Measurements from ENCODE around the gene AMACR. TPM values are rescaled to one million over a fixed set of nuclear protein-coding genes. Genes with fewer than 3 reads are reported as not detected.

AMACR gene
- total RNA-seq, 2 donors from 2014 or later, result 7.3 to 8.4 TPM

- H3K36me3 ChIP-seq, result no peaks in the 10 kb centered on the region
- H3K4me1 ChIP-seq (ENCODE audit: control insufficient read depth in 1 of 2, low read depth in 2 of 2), result peaks cover 0 to 5% of the 10 kb centered on the region in 2 donors
- TF ChIP-seq CTCF (IDR thresholded peaks at IDR 0.05), result no peak
- no peaks in the 10 kb centered on the region for H3K9me3 ChIP-seq
- H3K27ac ChIP-seq, result peak overlapping the region; percentile 19 to 67
- H3K27me3 ChIP-seq (replicated peaks; ENCODE audit: insufficient read depth), result no peaks in the 10 kb centered on the region
- no peak overlapping the region for H3K4me3 ChIP-seq
- ATAC-seq (ENCODE audit: insufficient number of reproducible peaks, low FRiP score, low read depth) (no peak), DNase-seq (ENCODE audit: low spot score) (no peak)
Observed at GRCh38 chr5:34053571-34054399, 45.9 kb upstream of the AMACR start.

GRCh38 chr5:34053133-34053532 is 45.3 kb upstream of the AMACR start:
- peak overlapping the region; percentile 19 to 67 for H3K27ac ChIP-seq
- H3K9me3 ChIP-seq, result no peaks in the 10 kb centered on the region
- H3K36me3 ChIP-seq, result no peaks in the 10 kb centered on the region
- TF ChIP-seq CTCF (IDR thresholded peaks at IDR 0.05), result no peak
- DNase-seq (ENCODE audit: low spot score), result no peak
- H3K4me1 ChIP-seq (ENCODE audit: control insufficient read depth in 1 of 2, low read depth in 2 of 2), result peaks cover 0 to 5% of the 10 kb centered on the region in 2 donors
- peak; percentile 90 for ATAC-seq (ENCODE audit: insufficient number of reproducible peaks, low FRiP score, low read depth)
- H3K4me3 ChIP-seq, result no peak overlapping the region
- no peaks in the 10 kb centered on the region for H3K27me3 ChIP-seq (replicated peaks; ENCODE audit: insufficient read depth)

GRCh38 chr5:34051374-34051980 is 43.6 kb upstream of the AMACR start:
- ATAC-seq (ENCODE audit: insufficient number of reproducible peaks, low FRiP score, low read depth), result no peak
- no peak overlapping the region for H3K27ac ChIP-seq

GRCh38 chr5:34047774-34048572 is 40.1 kb upstream of the AMACR start:
- Histone ChIP-seq H3K27me3 (replicated peaks; ENCODE audit: insufficient read depth) (no peaks in the 10 kb centered on the region), H3K36me3 (no peaks in the 10 kb centered on the region), H3K4me3 (no peak overlapping the region), H3K9me3 (no peaks in the 10 kb centered on the region), H3K4me1 (ENCODE audit: control insufficient read depth in 1 of 2, low read depth in 2 of 2) (peaks cover 14 to 26% of the 10 kb centered on the region in 2 donors), H3K27ac (no peak overlapping the region)
- TF ChIP-seq CTCF (IDR thresholded peaks at IDR 0.05), result no peak
- DNase-seq (ENCODE audit: low spot score), result no peak
- no peak for ATAC-seq (ENCODE audit: insufficient number of reproducible peaks, low FRiP score, low read depth)

More at GRCh38 chr5:34051374-34051980, 43.6 kb upstream of the AMACR start:
- TF ChIP-seq CTCF (IDR thresholded peaks at IDR 0.05), result no peak
- Histone ChIP-seq H3K27me3 (replicated peaks; ENCODE audit: insufficient read depth) (no peaks in the 10 kb centered on the region), H3K4me1 (ENCODE audit: control insufficient read depth in 1 of 2, low read depth in 2 of 2) (peaks cover 0 to 5% of the 10 kb centered on the region in 2 donors), H3K4me3 (no peak overlapping the region), H3K9me3 (no peaks in the 10 kb centered on the region), H3K36me3 (no peaks in the 10 kb centered on the region)
- no peak for DNase-seq (ENCODE audit: low spot score)

- Histone ChIP-seq H3K27me3 (replicated peaks; ENCODE audit: insufficient read depth) (no peaks in the 10 kb centered on the region), H3K4me3 (no peak overlapping the region), H3K36me3 (no peaks in the 10 kb centered on the region), H3K27ac (no peak overlapping the region), H3K4me1 (ENCODE audit: control insufficient read depth in 1 of 2, low read depth in 2 of 2) (peaks cover 12 to 34% of the 10 kb centered on the region in 2 donors), H3K9me3 (no peaks in the 10 kb centered on the region)
- DNase-seq (ENCODE audit: low spot score), result no peak
- ATAC-seq (ENCODE audit: insufficient number of reproducible peaks, low FRiP score, low read depth), result no peak
- TF ChIP-seq CTCF (IDR thresholded peaks at IDR 0.05), result no peak
Observed at GRCh38 chr5:34047143-34047542, 39.3 kb upstream of the AMACR start.
